Measurements from ENCODE around the gene THAP11. TPM values are rescaled to one million over a fixed set of nuclear protein-coding genes. Genes with fewer than 3 reads are reported as not detected.

THAP11 gene
- total and polyA plus RNA-seq, 2 experiments from 2014 or later: 23.6 to 37.9 TPM

DNA sequence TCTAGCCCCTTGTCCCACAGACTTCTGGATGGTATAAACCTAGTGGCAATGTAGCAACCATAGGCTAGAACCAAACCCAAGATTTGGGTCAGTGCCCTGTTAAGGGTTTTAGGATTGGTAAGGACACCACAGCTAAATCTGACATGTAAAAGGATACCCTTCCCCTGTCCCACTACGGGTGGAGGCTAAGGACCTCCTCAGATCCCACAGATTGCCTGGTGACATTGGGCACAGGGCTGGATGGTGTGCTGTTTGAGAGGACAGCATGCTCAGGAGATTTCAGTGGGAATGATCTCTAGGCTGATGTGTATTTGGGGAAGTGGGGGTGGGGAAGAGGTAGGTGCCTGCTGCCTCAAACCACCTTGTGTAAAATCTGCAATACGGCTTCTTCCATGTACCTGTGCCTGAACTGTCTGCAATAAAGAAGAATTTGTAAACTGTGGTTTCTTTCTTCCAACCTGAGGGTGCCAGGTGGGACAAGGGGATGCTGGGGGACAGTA is 30.1 kb downstream of the THAP11 start:
- in situ Hi-C loops (cut with MboI): no loop called here
- Histone ChIP-seq H3K4me3 (peak overlapping the region; percentile 78; the same call in 1 of the 2 replicates), H3K36me3 (ENCODE audit: low read depth) (peaks cover 22% of the 10 kb centered on the region; the same call in 1 of the 2 replicates), H3K4me2 (ENCODE audit: unreplicated experiment) (no peak overlapping the region), H3K9me2 (ENCODE audit: insufficient read depth) (no peaks in the 10 kb centered on the region), H2AFZ (0 out of 2 replicates have a peak overlapping the region, but pooled peaks have one; percentile 74), H3K9ac (peak overlapping the region; percentile 95), H3K27ac (peak overlapping the region; percentile 71), H3K4me1 (ENCODE audit: insufficient read depth) (peaks cover 9% of the 10 kb centered on the region), H3K79me2 (ENCODE audit: insufficient read depth) (peaks cover 60% of the 10 kb centered on the region), H3K9me3 (ENCODE audit: low read depth) (no peaks in the 10 kb centered on the region), H4K20me1 (ENCODE audit: insufficient read depth) (no peaks in the 10 kb centered on the region), H3F3A (ENCODE audit: insufficient read depth) (peaks cover 25% of the 10 kb centered on the region), H3K27me3 (replicated peaks; ENCODE audit: insufficient read depth) (no peaks in the 10 kb centered on the region)
- DNase-seq: no peak
- TF ChIP-seq EZH2phosphoT487 (IDR thresholded peaks at IDR 0.05; ENCODE audit: insufficient read depth, low read depth): no peak
- 25 to 33% methylated on average over 2 of the region's 2 CpGs for WGBS, 2 experiments (ENCODE audit: low coverage in 1 of 2, low lambda C conversion rate in 2 of 2, missing lambda C conversion rate in 2 of 2)

DNA sequence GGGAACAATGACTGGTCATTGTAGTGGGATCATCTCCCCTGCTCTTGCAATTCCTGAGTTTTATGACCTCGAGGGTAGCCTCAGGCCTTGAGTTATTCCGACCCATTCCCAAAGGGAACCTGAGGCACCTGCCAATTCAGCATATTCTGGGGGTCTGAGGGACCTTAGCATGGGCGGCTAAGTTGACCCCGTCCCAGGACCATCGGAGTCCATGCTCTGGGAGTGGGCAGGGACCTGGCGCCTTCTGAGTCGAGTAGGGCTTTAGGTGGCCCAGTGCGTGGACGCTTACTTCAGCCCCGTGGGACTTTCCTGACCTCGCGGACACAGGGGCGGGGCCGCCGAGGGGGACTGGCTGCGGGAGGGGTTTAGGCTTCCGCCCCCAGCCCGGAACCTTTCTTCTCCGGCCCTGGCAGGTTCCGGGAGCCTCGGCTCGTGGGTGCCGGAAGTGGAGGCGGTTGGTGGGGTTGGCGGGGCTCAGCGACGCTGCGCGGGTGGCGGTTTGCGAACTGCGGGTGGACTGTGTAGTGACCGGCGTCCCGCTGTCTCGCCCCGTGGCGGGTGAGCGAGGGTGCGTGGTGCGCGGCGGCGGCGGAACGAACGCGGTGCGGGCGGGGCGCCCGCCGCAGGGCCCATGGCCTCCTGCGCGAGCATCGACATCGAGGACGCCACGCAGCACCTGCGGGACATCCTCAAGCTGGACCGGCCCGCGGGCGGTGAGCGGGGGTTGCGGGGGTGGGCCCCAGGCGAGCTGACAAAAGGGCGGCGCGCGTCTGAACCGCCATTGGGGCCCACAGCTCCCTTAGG is 30.7 kb downstream of the THAP11 start, which contains the start of gene EDC4:
Gene EDC4, plus strand, starts transcription at position 422 of the 804 bp plus-strand sequence. Its CDS starts 210 bp downstream, at position 632.
- TF ChIP-seq EZH2 (IDR thresholded peaks at IDR 0.05; ENCODE audit: insufficient read depth, poor library complexity, severe bottlenecking) (no peak), EZH2phosphoT487 (IDR thresholded peaks at IDR 0.05; ENCODE audit: insufficient read depth, low read depth) (no peak)
- H3K9ac ChIP-seq: peak within 1 kb of the TSS; percentile 95
- DNase-seq: peak; percentile 91
- 5 to 6% methylated on average over 36 to 42 of the region's 72 CpGs for WGBS, 2 experiments (ENCODE audit: low coverage in 1 of 2, low lambda C conversion rate in 2 of 2, missing lambda C conversion rate in 2 of 2)
- no peaks in the 10 kb centered on the region for H3K9me3 ChIP-seq (ENCODE audit: low read depth)
- H3K9me2 ChIP-seq (ENCODE audit: insufficient read depth): no peaks in the 10 kb centered on the region
- peak within 1 kb of the TSS; percentile 78 for H3K4me3 ChIP-seq
- in situ Hi-C loops (cut with MboI): no loop called here
- no peaks in the 10 kb centered on the region for H4K20me1 ChIP-seq (ENCODE audit: insufficient read depth)
- peak within 1 kb of the TSS; percentile 71 for H3K27ac ChIP-seq
- H3K79me2 ChIP-seq (ENCODE audit: insufficient read depth): peaks cover 60% of the 10 kb centered on the region
- peaks cover 16% of the 10 kb centered on the region; the same call in 1 of the 2 replicates for H3K36me3 ChIP-seq (ENCODE audit: low read depth)
- H3F3A ChIP-seq (ENCODE audit: insufficient read depth): peaks cover 25% of the 10 kb centered on the region
- peak within 1 kb of the TSS; percentile 74 for H2AFZ ChIP-seq
- H3K4me1 ChIP-seq (ENCODE audit: insufficient read depth): peaks cover 9% of the 10 kb centered on the region
- peak within 1 kb of the TSS; percentile 84 for H3K4me2 ChIP-seq (ENCODE audit: unreplicated experiment)
- H3K27me3 ChIP-seq (replicated peaks; ENCODE audit: insufficient read depth): no peaks in the 10 kb centered on the region

DNA sequence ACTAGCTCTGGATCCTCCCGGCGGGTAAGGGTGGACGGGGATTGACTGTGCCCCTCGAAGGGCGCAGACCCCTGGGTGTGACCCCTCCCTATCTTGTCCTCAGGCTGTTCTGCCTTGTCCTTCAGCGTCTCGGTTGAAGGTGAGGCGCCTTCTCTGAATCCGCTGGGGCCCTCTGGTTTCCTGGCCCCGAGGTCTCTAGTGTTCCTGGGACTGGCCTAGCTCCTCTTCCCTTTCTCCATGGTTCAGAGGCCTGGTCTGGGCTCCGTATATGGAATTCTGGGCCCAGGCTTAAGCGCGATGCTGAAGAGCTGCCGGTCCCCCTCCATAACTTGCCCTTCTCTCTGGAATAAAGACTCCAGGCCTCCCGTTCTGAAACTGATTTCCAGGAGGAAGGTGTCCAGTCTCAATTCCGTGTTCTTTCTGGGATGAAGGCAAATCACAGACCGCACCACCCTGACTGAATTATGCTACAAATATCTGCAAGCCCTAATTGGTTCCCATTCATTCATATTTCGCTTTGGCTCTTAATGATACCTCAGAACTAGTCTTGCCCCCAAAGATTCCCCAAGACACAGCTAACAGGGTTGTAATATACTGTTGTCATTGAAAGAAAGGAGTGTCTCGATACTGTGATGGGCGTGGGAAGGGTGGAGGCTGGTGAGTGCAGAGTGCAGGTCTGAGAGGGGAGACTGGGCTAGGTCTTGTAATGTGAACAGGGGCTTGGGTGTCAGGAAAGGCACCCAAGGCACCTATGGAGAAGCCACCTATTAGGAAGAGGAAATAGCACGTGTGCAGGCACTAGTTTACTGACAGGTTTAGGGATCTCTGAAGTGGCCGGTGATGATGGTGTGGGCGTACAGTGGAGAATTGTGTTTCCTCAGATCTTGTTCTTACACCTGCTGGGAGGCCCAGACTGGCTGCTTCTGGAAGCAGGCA is 31.6 kb downstream of the THAP11 start:
- no peak for TF ChIP-seq EZH2phosphoT487 (IDR thresholded peaks at IDR 0.05; ENCODE audit: insufficient read depth, low read depth)
- no peak for TF ChIP-seq EZH2 (IDR thresholded peaks at IDR 0.05; ENCODE audit: insufficient read depth, poor library complexity, severe bottlenecking)
- peaks cover 13% of the 10 kb centered on the region; the same call in 1 of the 2 replicates for H3K36me3 ChIP-seq (ENCODE audit: low read depth)
- H3K4me1 ChIP-seq (ENCODE audit: insufficient read depth): peaks cover 9% of the 10 kb centered on the region
- DNase-seq: peak; percentile 60
- H3K9me2 ChIP-seq (ENCODE audit: insufficient read depth): no peaks in the 10 kb centered on the region
- H3K4me2 ChIP-seq (ENCODE audit: unreplicated experiment): peak overlapping the region; percentile 84
- H3K79me2 ChIP-seq (ENCODE audit: insufficient read depth): peaks cover 54% of the 10 kb centered on the region
- no peaks in the 10 kb centered on the region for H3K27me3 ChIP-seq (replicated peaks; ENCODE audit: insufficient read depth)
- no peaks in the 10 kb centered on the region for H4K20me1 ChIP-seq (ENCODE audit: insufficient read depth)
- H3K9me3 ChIP-seq (ENCODE audit: low read depth): no peaks in the 10 kb centered on the region
- peak overlapping the region; percentile 95 for H3K9ac ChIP-seq
- H3K27ac ChIP-seq: peak overlapping the region; percentile 71
- peak overlapping the region; percentile 74 for H2AFZ ChIP-seq
- 11% methylated on average over 20 to 23 of the region's 23 CpGs for WGBS, 2 experiments (ENCODE audit: low coverage in 1 of 2, low lambda C conversion rate in 2 of 2, missing lambda C conversion rate in 2 of 2)
- H3K4me3 ChIP-seq: peak overlapping the region; percentile 78
- H3F3A ChIP-seq (ENCODE audit: insufficient read depth): peaks cover 25% of the 10 kb centered on the region
- in situ Hi-C loops (cut with MboI): no loop called here

DNA sequence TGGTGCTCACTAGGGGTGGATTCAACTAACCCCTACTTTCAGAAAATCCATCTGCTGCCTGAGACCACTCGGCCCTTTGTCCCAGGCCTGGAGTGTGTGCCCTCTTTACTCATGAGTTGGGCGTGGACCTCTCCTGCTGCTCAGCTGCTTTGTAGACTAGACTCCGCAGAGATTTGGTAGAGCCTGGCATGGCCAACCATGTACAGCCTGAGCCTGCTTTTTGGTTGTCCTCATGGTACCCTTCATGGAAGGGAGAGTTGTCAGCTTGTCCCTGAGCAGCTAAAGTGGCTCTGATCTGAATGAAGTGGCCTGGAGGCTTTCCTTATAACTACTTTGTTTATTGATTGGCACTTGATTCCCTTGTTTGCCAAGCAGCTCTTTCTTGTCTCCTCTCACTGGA is 32.3 kb downstream of the THAP11 start:
- WGBS, 2 experiments (ENCODE audit: low coverage in 1 of 2, low lambda C conversion rate in 2 of 2, missing lambda C conversion rate in 2 of 2): 52 to 53% methylated on average over 3 of the region's 3 CpGs
- Histone ChIP-seq H3K9me3 (ENCODE audit: low read depth) (no peaks in the 10 kb centered on the region), H3K4me1 (ENCODE audit: insufficient read depth) (peaks cover 9% of the 10 kb centered on the region), H3K4me3 (peak overlapping the region; percentile 78), H2AFZ (no peak overlapping the region), H3K9ac (peak overlapping the region; percentile 95), H3F3A (ENCODE audit: insufficient read depth) (peaks cover 25% of the 10 kb centered on the region), H3K79me2 (ENCODE audit: insufficient read depth) (peaks cover 50% of the 10 kb centered on the region), H4K20me1 (ENCODE audit: insufficient read depth) (no peaks in the 10 kb centered on the region), H3K9me2 (ENCODE audit: insufficient read depth) (no peaks in the 10 kb centered on the region), H3K4me2 (ENCODE audit: unreplicated experiment) (peak overlapping the region; percentile 84), H3K27me3 (replicated peaks; ENCODE audit: insufficient read depth) (no peaks in the 10 kb centered on the region), H3K27ac (peak overlapping the region; percentile 71), H3K36me3 (ENCODE audit: low read depth) (peaks cover 13% of the 10 kb centered on the region; the same call in 1 of the 2 replicates)
- DNase-seq: peak; percentile 39
- no peak for TF ChIP-seq EZH2phosphoT487 (IDR thresholded peaks at IDR 0.05; ENCODE audit: insufficient read depth, low read depth)
- TF ChIP-seq EZH2 (IDR thresholded peaks at IDR 0.05; ENCODE audit: insufficient read depth, poor library complexity, severe bottlenecking): no peak
- in situ Hi-C loops (cut with MboI): no loop called here

All from GM23248 (cell line).